CD14-positive monocyte (primary cell): ENCODE data around the gene ZNF579. TPM values are rescaled to one million over a fixed set of nuclear protein-coding genes. Genes with fewer than 3 reads are reported as not detected.

Experiments used
- DNase-seq, 3 donors: peaks; one replicate each; pipeline ENCODE4 v3.0.0-alpha.2; 2011 to 2022
- H2AFZ ChIP-seq: 2 replicates; pipeline ENCODE4 v1.6.0; 2012; ENCODE audit warnings: mild to moderate bottlenecking, low read depth, low read length, inconsistent platforms; ENCODE audit not compliant: insufficient read depth, poor library complexity, severe bottlenecking
- H3K27ac ChIP-seq, 2 donors: 1 replicate in 1 of 2; 2 replicates in 1 of 2; pipeline ENCODE4 v1.5.1; 2012 to 2013; ENCODE audit warnings: low read length in 2 of 2, control low read depth in 1 of 2, inconsistent platforms in 1 of 2, low read depth in 1 of 2, mild to moderate bottlenecking in 1 of 2
- H3K27me3 ChIP-seq, 2 donors: one replicate each; pipeline versions ENCODE4 v1.6.0 to v1.6.1; 2011 to 2013; ENCODE audit warnings: low read length in 2 of 2; ENCODE audit not compliant: control insufficient read depth in 2 of 2, insufficient read depth in 2 of 2
- H3K36me3 ChIP-seq, 2 donors: replicated peaks in 1 of 2; 1 replicate in 1 of 2; 2 replicates in 1 of 2; pipeline versions ENCODE4 v1.5.1 to v1.6.1; 2012 to 2013; ENCODE audit warnings: low read length in 2 of 2, control low read depth in 1 of 2, inconsistent platforms in 1 of 2, mild to moderate bottlenecking in 1 of 2; ENCODE audit not compliant: insufficient read depth in 2 of 2, control insufficient read depth in 1 of 2
- H3K4me1 ChIP-seq, 2 donors: 1 replicate in 1 of 2; 2 replicates in 1 of 2; pipeline versions ENCODE4 v1.5.1 to v1.6.1; 2012 to 2013; ENCODE audit warnings: low read length in 2 of 2, control low read depth in 1 of 2, inconsistent platforms in 1 of 2, mild to moderate bottlenecking in 1 of 2, moderate library complexity in 1 of 2; ENCODE audit not compliant: insufficient read depth in 2 of 2, control insufficient read depth in 1 of 2
- H3K4me2 ChIP-seq: replicated peaks from 2 replicates; pipeline ENCODE3; 2012; ENCODE audit warnings: low read length, moderate library complexity, mild to moderate bottlenecking; ENCODE audit not compliant: poor library complexity, severe bottlenecking; ENCODE audit errors: extremely low read depth
- H3K4me3 ChIP-seq, 3 experiments: fragments of 200-600 bp in 1 of 3; sonication (generic) in 1 of 3; replicated peaks in 1 of 3; 1 replicate in 2 of 3; 2 replicates in 1 of 3; pipeline ENCODE4 v1.5.1; 2011 to 2013; ENCODE audit warnings: low read length in 3 of 3, mild to moderate bottlenecking in 3 of 3, control low read depth in 2 of 3, low read depth in 2 of 3, inconsistent platforms in 1 of 3, moderate library complexity in 1 of 3
- H3K79me2 ChIP-seq: 2 replicates; pipeline ENCODE4 v1.6.0; 2012; ENCODE audit warnings: mild to moderate bottlenecking, control low read depth, inconsistent platforms, low read length, moderate library complexity; ENCODE audit not compliant: insufficient read depth
- H3K9ac ChIP-seq: 2 replicates; pipeline ENCODE4 v1.6.0; 2017; ENCODE audit warnings: low read length, mild to moderate bottlenecking; ENCODE audit not compliant: insufficient read depth, poor library complexity, severe bottlenecking
- H3K9me3 ChIP-seq, 2 donors: replicated peaks in 1 of 2; 1 replicate in 1 of 2; 2 replicates in 1 of 2; pipeline versions ENCODE4 v1.5.1 to v1.6.1; 2012 to 2013; ENCODE audit warnings: low read length in 2 of 2, control low read depth in 1 of 2; ENCODE audit not compliant: control insufficient read depth in 1 of 2, insufficient read depth in 1 of 2
- H4K20me1 ChIP-seq: 2 replicates; pipeline ENCODE4 v1.6.0; 2012; ENCODE audit warnings: mild to moderate bottlenecking, low read length, control low read depth, moderate library complexity; ENCODE audit not compliant: insufficient read depth
- H3K27ac Mint-ChIP-seq, 7 donors: one replicate each; pipeline ENCODE4 v1.8.0; 2020; ENCODE audit warnings: mild to moderate bottlenecking in 7 of 7, mixed read lengths in 7 of 7, moderate library complexity in 6 of 7, inconsistent platforms in 2 of 7
- H3K27me3 Mint-ChIP-seq, 3 donors: one replicate each; pipeline ENCODE4 v1.8.0; 2021 to 2022; ENCODE audit warnings: low read depth in 3 of 3, mild to moderate bottlenecking in 3 of 3, mixed read lengths in 3 of 3, moderate library complexity in 3 of 3, inconsistent platforms in 1 of 3
- H3K36me3 Mint-ChIP-seq, 2 donors: one replicate each; pipeline ENCODE4 v1.8.0; 2020; ENCODE audit warnings: mixed read lengths in 2 of 2, inconsistent platforms in 1 of 2, mild to moderate bottlenecking in 1 of 2
- H3K4me1 Mint-ChIP-seq: one replicate; pipeline ENCODE4 v1.8.0; 2020; ENCODE audit warnings: mild to moderate bottlenecking, mixed read lengths
- H3K4me3 Mint-ChIP-seq, 2 donors: one replicate each; pipeline ENCODE4 v1.8.0; 2020; ENCODE audit warnings: mild to moderate bottlenecking in 2 of 2, mixed read lengths in 2 of 2, moderate library complexity in 1 of 2
- H3K9me3 Mint-ChIP-seq, 7 donors: one replicate each; pipeline ENCODE4 v1.8.0; 2020 to 2022; ENCODE audit warnings: mixed read lengths in 7 of 7, mild to moderate bottlenecking in 6 of 7, moderate library complexity in 6 of 7, inconsistent platforms in 2 of 7
- CTCF ChIP-seq: fragments of 200-600 bp; IDR thresholded peaks from one replicate; pipeline ENCODE4 v1.8.0; 2022; ENCODE audit warnings: antibody characterized with exemption, mild to moderate bottlenecking
- WGBS: methylation state at CpG from one replicate; pipeline ENCODE4 v1.1.5; 2013; ENCODE audit warnings: missing lambda C conversion rate; ENCODE audit not compliant: insufficient coverage; 5-methylcytosine and 5-hydroxymethylcytosine counted together
- intact Hi-C, 2 donors: fragments of 100-400 bp; cut with micrococcal nuclease; formaldehyde crosslinking; loops; one replicate each; pipeline versions ENCODE4 v1.15.0 to v1.15.1; 2023
- polyA plus RNA-seq, 3 donors: library from polyadenylated mRNA; depleted of rRNA in 1 of 3; unstranded in 2 of 3; stranded (reverse) in 1 of 3; fragments of 300-500 nt in 2 of 3; fragments of >200 nt in 1 of 3; fragmentation: Illumina TruSeq in 2 of 3; gene quantifications; 1 replicate in 2 of 3; 2 replicates in 1 of 3; pipeline ENCODE4 v1.2.3, GENCODE V29; 2012 to 2021

The ZNF579 gene
- polyA plus RNA-seq, 3 donors: 0.05 to 1.8 TPM; not detected in 1

GRCh38 chr19:55606471-55606787 lies 25.8 kb upstream of the ZNF579 start:
- Histone ChIP-seq H3K27ac (peak overlapping the region; percentile 76 to 85), H3K27me3 (no peaks in the 10 kb centered on the region), H2AFZ (peak overlapping the region; percentile 65), H3K9ac (peak overlapping the region; percentile 78), H3K9me3 (no peaks in the 10 kb centered on the region), H3K4me3 (peak overlapping the region; percentile 81 to 92 (median 92)), H3K36me3 (peaks cover 4 to 44% of the 10 kb centered on the region in 2 donors), H3K4me1 (peaks cover 28 to 55% of the 10 kb centered on the region in 2 donors), H3K79me2 (peaks cover 80% of the 10 kb centered on the region), H4K20me1 (peaks cover 45% of the 10 kb centered on the region), H3K4me2 (peak overlapping the region; percentile 77)
- intact Hi-C loops: loop anchor here (2.0 to 10.0 kb wide), 4 partner anchors 14 to 202 kb away; partner anchors contain the start of genes UBE2S (in 1 of the 2), ZNF580 (in 1 of the 2) and ZNF581 (in 1 of the 2)
- H3K4me3 Mint-ChIP-seq: peak overlapping the region; percentile 94 to 98
- no peak for DNase-seq
- peaks cover 67% of the 10 kb centered on the region for H3K4me1 Mint-ChIP-seq
- H3K9me3 Mint-ChIP-seq: no peaks in the 10 kb centered on the region
- 31% methylated on average over 12 of the region's 12 CpGs for WGBS
- TF ChIP-seq CTCF: peak; percentile 23
- peak overlapping the region; percentile 78 to 97 (median 96) for H3K27ac Mint-ChIP-seq
- peaks cover 27 to 47% of the 10 kb centered on the region in 2 donors for H3K36me3 Mint-ChIP-seq
- no peaks in the 10 kb centered on the region for H3K27me3 Mint-ChIP-seq

- Histone ChIP-seq H3K27ac (peak within 1 kb of the TSS; percentile 76 to 85), H3K79me2 (peaks cover 80% of the 10 kb centered on the region), H3K27me3 (no peaks in the 10 kb centered on the region), H3K4me1 (peaks cover 31 to 57% of the 10 kb centered on the region in 2 donors), H3K36me3 (peaks cover 4 to 43% of the 10 kb centered on the region in 2 donors), H3K4me2 (peak within 1 kb of the TSS; percentile 77), H3K9ac (peak within 1 kb of the TSS; percentile 78), H2AFZ (peak within 1 kb of the TSS; percentile 65), H3K4me3 (peak within 1 kb of the TSS; percentile 81 to 92 (median 92)), H3K9me3 (no peaks in the 10 kb centered on the region), H4K20me1 (peaks cover 41% of the 10 kb centered on the region)
- Mint-ChIP-seq H3K36me3 (peaks cover 27 to 45% of the 10 kb centered on the region in 2 donors), H3K27ac (peak within 1 kb of the TSS; percentile 93 to 97 (median 96)), H3K4me1 (peaks cover 66% of the 10 kb centered on the region), H3K4me3 (peak within 1 kb of the TSS; percentile 94 to 98), H3K9me3 (no peaks in the 10 kb centered on the region), H3K27me3 (no peaks in the 10 kb centered on the region)
- 0% methylated on average over 32 of the region's 44 CpGs for WGBS
- intact Hi-C loops: loop anchor here (2.0 to 10.0 kb wide), 4 partner anchors 15 to 201 kb away; partner anchors contain the start of genes UBE2S (in 1 of the 2), ZNF580 (in 1 of the 2) and ZNF581 (in 1 of the 2)
- peak; percentile 75 for TF ChIP-seq CTCF
- peak; percentile 47 to 79 (median 52) for DNase-seq
Observed at GRCh38 chr19:55605637-55606470, 25.2 kb upstream of the ZNF579 start, which contains the start of gene ZNF865. Gene ZNF865 (plus strand): TSS chr19:55605647. CDS start chr19:55613619, 7,972 bp downstream.
